Activated CD4-positive, alpha-beta T cell treated with anti-CD3 and anti-CD28 coated beads for 4 hours (primary cell): ENCODE measurements around the gene OR4C16.

Experiments
- DNase-seq, 2 donors: peaks; one replicate each; pipeline ENCODE4 v3.0.0-alpha.2; 2020

Gene OR4C16, protein sequence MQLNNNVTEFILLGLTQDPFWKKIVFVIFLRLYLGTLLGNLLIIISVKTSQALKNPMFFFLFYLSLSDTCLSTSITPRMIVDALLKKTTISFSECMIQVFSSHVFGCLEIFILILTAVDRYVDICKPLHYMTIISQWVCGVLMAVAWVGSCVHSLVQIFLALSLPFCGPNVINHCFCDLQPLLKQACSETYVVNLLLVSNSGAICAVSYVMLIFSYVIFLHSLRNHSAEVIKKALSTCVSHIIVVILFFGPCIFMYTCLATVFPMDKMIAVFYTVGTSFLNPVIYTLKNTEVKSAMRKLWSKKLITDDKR

DNA sequence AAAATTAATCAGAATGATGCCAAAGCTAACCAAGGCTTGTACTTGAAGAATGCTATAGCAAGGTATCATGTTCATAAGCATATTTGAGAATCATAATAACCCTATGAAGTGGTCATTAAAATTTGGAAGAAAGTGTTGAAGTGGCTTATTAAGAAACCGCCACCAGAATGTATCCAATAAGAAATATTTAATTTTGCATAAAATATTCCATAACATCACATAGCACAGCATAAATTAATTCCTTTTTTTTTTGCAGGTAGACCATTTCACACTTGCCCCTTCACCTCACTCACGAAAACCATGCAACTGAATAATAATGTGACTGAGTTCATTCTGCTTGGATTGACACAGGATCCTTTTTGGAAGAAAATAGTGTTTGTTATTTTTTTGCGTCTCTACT lies at the start of gene OR4C16:
TSS of gene OR4C16 (plus strand) at position 301 of the 400 bp plus-strand sequence. CDS start at position 301, 0 bp downstream.
- DNase-seq = no peak

DNA sequence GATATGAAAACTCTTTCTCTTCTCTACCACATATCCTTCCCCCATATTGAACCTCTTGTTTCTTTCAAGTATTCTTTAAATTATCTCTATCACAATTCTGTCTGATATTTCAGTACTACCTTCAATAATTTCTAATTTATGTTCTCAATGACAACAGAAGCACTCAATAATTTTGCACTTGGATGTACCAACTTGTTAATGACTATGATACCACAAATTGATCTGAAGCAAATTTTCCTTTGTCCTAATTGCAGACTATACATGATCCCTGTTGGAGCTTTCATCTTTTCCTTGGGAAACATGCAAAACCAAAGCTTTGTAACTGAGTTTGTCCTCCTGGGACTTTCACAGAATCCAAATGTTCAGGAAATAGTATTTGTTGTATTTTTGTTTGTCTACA lies 17.8 kb upstream of the OR4C16 start, which contains the start of gene OR4C15:
TSS of gene OR4C15 (plus strand) at position 301 of the 400 bp plus-strand sequence. CDS start at position 301, 0 bp downstream.
- no peak for DNase-seq

DNA sequence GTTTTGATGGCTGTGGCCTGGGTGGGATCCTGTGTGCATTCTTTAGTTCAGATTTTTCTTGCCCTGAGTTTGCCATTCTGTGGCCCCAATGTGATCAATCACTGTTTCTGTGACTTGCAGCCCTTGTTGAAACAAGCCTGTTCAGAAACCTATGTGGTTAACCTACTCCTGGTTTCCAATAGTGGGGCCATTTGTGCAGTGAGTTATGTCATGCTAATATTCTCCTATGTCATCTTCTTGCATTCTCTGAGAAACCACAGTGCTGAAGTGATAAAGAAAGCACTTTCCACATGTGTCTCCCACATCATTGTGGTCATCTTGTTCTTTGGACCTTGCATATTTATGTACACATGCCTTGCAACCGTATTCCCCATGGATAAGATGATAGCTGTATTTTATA lies 620 bp downstream of the OR4C16 start:
- no peak for DNase-seq

DNA sequence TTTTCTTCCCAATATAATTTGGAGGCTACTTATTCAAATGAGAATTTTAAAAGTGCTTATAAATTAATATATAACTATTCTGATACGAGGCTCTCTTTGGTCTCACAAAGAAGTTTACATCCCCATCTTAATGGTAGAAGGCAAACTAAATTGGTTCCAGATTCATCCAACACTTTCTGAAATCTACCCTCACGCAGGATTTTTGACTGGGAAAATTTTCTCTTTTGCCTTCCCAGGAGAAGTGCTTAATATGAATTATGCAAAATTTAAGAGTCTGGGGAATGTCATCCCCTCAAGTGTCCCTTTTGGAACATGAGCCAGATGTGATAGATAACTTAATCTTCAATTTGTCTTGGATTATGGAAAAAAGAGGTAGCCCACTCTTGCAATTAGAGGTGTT lies 35.6 kb downstream of the OR4C16 start, which contains the start of gene OR4C11:
TSS of gene OR4C11 (minus strand) at position 101 of the 400 bp plus-strand sequence. CDS start 3,272 bp downstream, outside the sequence.
- no peak for DNase-seq
